Kidney epithelial cell (primary cell): ENCODE results near the gene LDLRAD2. TPM values are rescaled to one million over a fixed set of nuclear protein-coding genes. Genes with fewer than 3 reads are reported as not detected.

Experiments used
- DNase-seq: peaks from one replicate; pipeline ENCODE4 v3.0.0-alpha.2; 2010; ENCODE audit warnings: low read depth
- H3K27me3 ChIP-seq: 2 replicates; pipeline ENCODE4 v1.6.0; 2011; ENCODE audit warnings: low read length; ENCODE audit not compliant: control insufficient read depth, insufficient read depth
- H3K36me3 ChIP-seq: 2 replicates; pipeline ENCODE4 v1.5.1; 2011; ENCODE audit warnings: low read length; ENCODE audit not compliant: control insufficient read depth, insufficient read depth
- H3K4me3 ChIP-seq: 2 replicates; pipeline ENCODE4 v1.5.1; 2011; ENCODE audit warnings: low read depth, mild to moderate bottlenecking, control low read depth, low read length
- total RNA-seq: library from RNA; depleted of rRNA; stranded (reverse); fragments of >200 nt; gene quantifications from 2 replicates; pipeline ENCODE4 v1.2.3, GENCODE V29; 2015
- TF ChIP-seq, protein P1 (sequence below): IDR thresholded peaks from 2 replicates; pipeline ENCODE4 v1.5.1; 2011; ENCODE audit warnings: mild to moderate bottlenecking, moderate library complexity, low read length, control low read depth, inconsistent platforms; ENCODE audit not compliant: insufficient read depth, poor library complexity, severe bottlenecking

Gene LDLRAD2
- total RNA-seq, 1 donor from 2014 or later: not detected

DNA sequence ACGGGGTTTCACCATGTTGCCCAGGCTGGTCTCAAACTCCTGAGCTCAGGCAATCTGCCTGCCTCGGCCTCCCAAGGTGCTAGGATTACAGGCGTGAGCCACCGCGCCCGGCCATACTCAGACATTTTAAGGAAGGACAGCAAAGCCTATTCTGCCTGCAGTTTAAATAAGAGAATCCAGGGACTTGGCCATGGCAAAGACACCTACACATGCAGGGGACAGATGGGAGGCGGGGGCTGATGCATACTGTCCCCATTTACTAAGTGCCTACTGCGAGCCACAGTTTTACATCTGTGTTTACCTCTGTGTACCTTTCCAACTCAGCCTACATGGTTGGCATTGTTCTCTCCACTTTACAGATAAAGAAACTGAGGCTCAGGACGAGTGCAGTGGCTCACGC, 25.4 kb downstream of the LDLRAD2 start:
- peaks cover 13% of the 10 kb centered on the region for H3K36me3 ChIP-seq

GRCh38 chr1:21838359-21839157, 26.5 kb downstream of the LDLRAD2 start:
- TF ChIP-seq, protein P1, sequence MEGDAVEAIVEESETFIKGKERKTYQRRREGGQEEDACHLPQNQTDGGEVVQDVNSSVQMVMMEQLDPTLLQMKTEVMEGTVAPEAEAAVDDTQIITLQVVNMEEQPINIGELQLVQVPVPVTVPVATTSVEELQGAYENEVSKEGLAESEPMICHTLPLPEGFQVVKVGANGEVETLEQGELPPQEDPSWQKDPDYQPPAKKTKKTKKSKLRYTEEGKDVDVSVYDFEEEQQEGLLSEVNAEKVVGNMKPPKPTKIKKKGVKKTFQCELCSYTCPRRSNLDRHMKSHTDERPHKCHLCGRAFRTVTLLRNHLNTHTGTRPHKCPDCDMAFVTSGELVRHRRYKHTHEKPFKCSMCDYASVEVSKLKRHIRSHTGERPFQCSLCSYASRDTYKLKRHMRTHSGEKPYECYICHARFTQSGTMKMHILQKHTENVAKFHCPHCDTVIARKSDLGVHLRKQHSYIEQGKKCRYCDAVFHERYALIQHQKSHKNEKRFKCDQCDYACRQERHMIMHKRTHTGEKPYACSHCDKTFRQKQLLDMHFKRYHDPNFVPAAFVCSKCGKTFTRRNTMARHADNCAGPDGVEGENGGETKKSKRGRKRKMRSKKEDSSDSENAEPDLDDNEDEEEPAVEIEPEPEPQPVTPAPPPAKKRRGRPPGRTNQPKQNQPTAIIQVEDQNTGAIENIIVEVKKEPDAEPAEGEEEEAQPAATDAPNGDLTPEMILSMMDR: no peak
- Histone ChIP-seq H3K4me3 (no peak overlapping the region), H3K27me3 (no peaks in the 10 kb centered on the region), H3K36me3 (peaks cover 16% of the 10 kb centered on the region)
- no peak for DNase-seq

More for the DNA sequence above, 25.4 kb downstream of the LDLRAD2 start:
- Histone ChIP-seq H3K27me3 (no peaks in the 10 kb centered on the region), H3K4me3 (no peak overlapping the region)
- TF ChIP-seq, protein P1: no peak
- no peak for DNase-seq

DNA sequence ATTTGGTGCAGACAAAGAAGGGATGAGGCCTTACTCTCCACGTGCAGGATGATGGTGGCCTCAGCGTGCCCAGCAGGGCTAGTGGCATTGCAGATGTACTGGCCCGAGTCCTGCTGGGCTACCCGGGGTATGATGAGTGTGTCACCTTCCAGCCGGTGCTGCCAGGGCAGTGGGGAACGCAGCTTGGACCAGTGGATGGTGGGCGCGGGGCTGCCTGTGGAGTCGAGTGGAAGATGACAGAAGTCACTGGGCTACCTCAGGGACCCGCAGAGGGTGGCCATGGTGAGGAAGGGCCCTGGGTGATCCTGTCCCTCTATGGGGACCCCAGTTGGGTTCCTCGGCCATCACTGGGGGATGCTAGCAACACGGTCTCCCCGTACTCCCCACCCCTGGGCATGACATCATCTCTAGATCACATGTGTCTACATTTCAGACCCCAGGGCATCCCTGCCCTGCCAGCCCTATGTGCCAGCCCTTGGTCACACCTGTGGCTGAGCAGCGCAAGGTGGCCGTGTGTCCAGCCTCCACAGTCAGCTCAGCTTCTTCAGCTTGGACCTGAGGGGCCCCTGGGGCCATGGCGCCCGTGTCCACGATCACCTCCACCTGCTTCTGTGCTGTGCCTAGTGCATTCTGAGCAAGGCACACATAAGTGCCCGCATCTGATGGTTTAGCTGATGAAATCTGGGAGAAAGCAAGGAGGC, 27.4 kb downstream of the LDLRAD2 start:
- DNase-seq: no peak
- H3K4me3 ChIP-seq: no peak overlapping the region
- TF ChIP-seq, protein P1: no peak
- peaks cover 16% of the 10 kb centered on the region for H3K36me3 ChIP-seq
- no peaks in the 10 kb centered on the region for H3K27me3 ChIP-seq

DNA sequence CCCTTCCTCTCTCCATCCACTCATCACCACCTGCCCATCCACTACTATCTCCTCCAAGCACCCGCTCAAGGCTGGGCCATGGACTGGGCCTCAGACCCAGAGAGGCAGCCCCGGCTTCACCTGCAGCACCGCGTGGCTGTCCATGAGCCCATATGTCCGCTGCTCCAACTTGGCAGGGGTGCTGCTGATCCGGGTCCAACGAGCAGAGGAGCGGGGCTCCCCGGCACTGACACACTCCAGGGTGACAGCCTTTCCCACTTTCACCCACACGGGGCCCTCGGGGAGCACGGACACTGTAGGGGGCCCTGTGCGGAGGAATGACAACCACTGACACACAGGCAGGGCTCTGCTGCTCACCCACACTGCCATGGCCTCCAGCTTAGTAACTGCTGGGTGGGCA, 28.9 kb downstream of the LDLRAD2 start:
- TF ChIP-seq, protein P1: no peak
- no peak for DNase-seq
- Histone ChIP-seq H3K27me3 (no peaks in the 10 kb centered on the region), H3K36me3 (peaks cover 16% of the 10 kb centered on the region), H3K4me3 (no peak overlapping the region)

GRCh38 chr1:21841852-21842466, 29.9 kb downstream of the LDLRAD2 start:
- TF ChIP-seq, protein P1: no peak
- Histone ChIP-seq H3K36me3 (peaks cover 15% of the 10 kb centered on the region), H3K4me3 (no peak overlapping the region), H3K27me3 (no peaks in the 10 kb centered on the region)
- no peak for DNase-seq
